SK-N-SH (cell line): Measurements from ENCODE around the gene CALCR. TPM values are rescaled to one million over a fixed set of nuclear protein-coding genes. Genes with fewer than 3 reads are reported as not detected.

Experiments
- CTCF ChIA-PET: fragments of 300-600, 350-600 bp; formaldehyde crosslinking; extraction: SDS; loops from one replicate; lab custom pipeline; 2021; lab: Yijun Ruan, JAX
- POLR2A ChIA-PET: fragments of 350-600 bp; sonication (Branson Sonifier 250); formaldehyde crosslinking; extraction: SDS; loops from one replicate; lab custom pipeline; 2020; ENCODE audit warnings: antibody characterized with exemption, inconsistent platforms; lab: Yijun Ruan, JAX
- DNase-seq: peaks from one replicate; pipeline ENCODE4 v3.0.0; 2012
- H2AFZ ChIP-seq: fragments of 200-600 bp; sonication (generic); 2 replicates; pipeline ENCODE4 v1.8.1; 2016; ENCODE audit warnings: antibody characterized with exemption, mild to moderate bottlenecking, low read depth
- H3F3A ChIP-seq: fragments of 200-600 bp; sonication (generic); replicated peaks from 2 replicates; pipeline ENCODE3; 2016; ENCODE audit warnings: antibody characterized with exemption, mild to moderate bottlenecking; ENCODE audit not compliant: insufficient read depth
- H3K27ac ChIP-seq, 2 experiments: fragments of 200-500 bp in 1 of 2; fragments of 200-600 bp in 1 of 2; sonication (Bioruptor generic) in 1 of 2; sonication (generic), shearing (Covaris generic) in 1 of 2; 2 replicates each; pipeline versions ENCODE4 v1.5.1 to v1.6.1; 2014 to 2016; ENCODE audit warnings: low read depth in 2 of 2, inconsistent platforms in 1 of 2, low read length in 1 of 2, mild to moderate bottlenecking in 1 of 2, mixed read lengths in 1 of 2
- H3K27me3 ChIP-seq: fragments of 200-600 bp; sonication (generic), shearing (Covaris generic); 2 replicates; pipeline ENCODE4 v1.6.1; 2016; ENCODE audit warnings: mixed run types; ENCODE audit not compliant: insufficient read depth
- H3K36me3 ChIP-seq, 2 experiments: fragments of 200-500 bp in 1 of 2; fragments of 200-600 bp in 1 of 2; sonication (Bioruptor generic) in 1 of 2; sonication (generic) in 1 of 2; replicated peaks in 1 of 2; 2 replicates each; pipeline versions ENCODE3 to v1.5.1; 2014 to 2016; ENCODE audit warnings: low read length in 1 of 2, mild to moderate bottlenecking in 1 of 2; ENCODE audit not compliant: insufficient read depth in 2 of 2, control insufficient read depth in 1 of 2
- H3K4me1 ChIP-seq, 2 experiments: fragments of 200-500 bp in 1 of 2; fragments of 200-600 bp in 1 of 2; sonication (Bioruptor generic) in 1 of 2; sonication (generic), shearing (Covaris generic) in 1 of 2; 2 replicates each; pipeline versions ENCODE4 v1.5.1 to v1.6.1; 2014 to 2016; ENCODE audit warnings: low read depth in 1 of 2, low read length in 1 of 2, mixed run types in 1 of 2; ENCODE audit not compliant: insufficient read depth in 2 of 2, control insufficient read depth in 1 of 2
- H3K4me2 ChIP-seq: fragments of 200-600 bp; sonication (generic), shearing (Covaris generic); 2 replicates; pipeline ENCODE4 v1.6.1; 2017; ENCODE audit warnings: mixed run types
- H3K4me3 ChIP-seq, 2 experiments: fragments of 200-500 bp in 1 of 2; fragments of 200-600 bp in 1 of 2; sonication (Bioruptor generic) in 1 of 2; sonication (generic), shearing (Covaris generic) in 1 of 2; 2 replicates each; pipeline versions ENCODE4 v1.5.1 to v1.8.1; 2014 to 2016; ENCODE audit warnings: low read depth in 2 of 2, inconsistent platforms in 1 of 2, low read length in 1 of 2, mild to moderate bottlenecking in 1 of 2, mixed read lengths in 1 of 2, moderate library complexity in 1 of 2
- H3K79me2 ChIP-seq: fragments of 200-600 bp; sonication (generic); 2 replicates; pipeline ENCODE4 v1.8.1; 2017; ENCODE audit warnings: mild to moderate bottlenecking; ENCODE audit not compliant: insufficient read depth
- H3K9ac ChIP-seq: fragments of 200-600 bp; sonication (generic); 2 replicates; pipeline ENCODE4 v1.6.1; 2017; ENCODE audit warnings: mixed run types
- H3K9me2 ChIP-seq: fragments of 200-600 bp; sonication (generic); 2 replicates; pipeline ENCODE4 v1.6.1; 2017; ENCODE audit warnings: mixed run types
- H3K9me3 ChIP-seq: fragments of 200-600 bp; sonication (generic); 2 replicates; pipeline ENCODE4 v1.6.1; 2017; ENCODE audit warnings: mixed run types, mild to moderate bottlenecking, moderate library complexity
- H4K20me1 ChIP-seq: fragments of 200-600 bp; sonication (generic); 2 replicates; pipeline ENCODE4 v1.6.1; 2017; ENCODE audit warnings: mild to moderate bottlenecking, mixed run types; ENCODE audit not compliant: insufficient read depth
- CHD2 ChIP-seq: fragments of 150-350 bp; IDR thresholded peaks from 2 replicates; pipeline ENCODE4 v1.6.1; 2018; ENCODE audit warnings: low read length; ENCODE audit not compliant: partially characterized antibody
- ELF1 ChIP-seq: IDR thresholded peaks from 2 replicates; pipeline ENCODE4 v1.4.0; 2012
- FOXJ3 ChIP-seq: sonication (generic); formaldehyde crosslinking; IDR thresholded peaks from 2 replicates; pipeline ENCODE4 v1.5.1; 2020; ENCODE audit warnings: mild to moderate bottlenecking, missing genetic modification reagents
- GABPA ChIP-seq: IDR thresholded peaks from 2 replicates; pipeline ENCODE4 v1.4.0; 2012; ENCODE audit warnings: low read depth, mild to moderate bottlenecking
- GATA2 ChIP-seq: sonication (generic); formaldehyde crosslinking; IDR thresholded peaks from 2 replicates; pipeline ENCODE4 v1.5.0; 2020; ENCODE audit warnings: mild to moderate bottlenecking, missing genetic modification reagents
- MXI1 ChIP-seq: IDR thresholded peaks from 2 replicates; pipeline ENCODE4 v1.6.1; 2012; ENCODE audit warnings: mild to moderate bottlenecking, low read depth, low read length, improper control_type of control experiment
- NFIC ChIP-seq: IDR thresholded peaks from 2 replicates; pipeline ENCODE4 v1.4.0; 2012; ENCODE audit warnings: borderline replicate concordance
- RXRA ChIP-seq: IDR thresholded peaks from 2 replicates; pipeline ENCODE4 v1.4.0; 2012; ENCODE audit warnings: low read depth, mild to moderate bottlenecking, borderline replicate concordance
- SMC3 ChIP-seq: IDR thresholded peaks from 2 replicates; pipeline ENCODE4 v1.6.1; 2012; ENCODE audit warnings: low read depth, low read length, improper control_type of control experiment
- TAF1 ChIP-seq: IDR thresholded peaks from 2 replicates; pipeline ENCODE4 v1.6.1; 2012; ENCODE audit warnings: low read depth, mild to moderate bottlenecking, low read length, moderate library complexity, borderline replicate concordance
- TCF12 ChIP-seq: IDR thresholded peaks from 2 replicates; pipeline ENCODE4 v1.4.0; 2012
- TEAD4 ChIP-seq: IDR thresholded peaks from 2 replicates; pipeline ENCODE4 v1.4.0; 2012; ENCODE audit warnings: mild to moderate bottlenecking, borderline replicate concordance; ENCODE audit not compliant: insufficient read depth
- YY1 ChIP-seq: IDR thresholded peaks from 2 replicates; pipeline ENCODE4 v1.4.0; 2012; ENCODE audit warnings: low read depth, mild to moderate bottlenecking
- WGBS: methylation state at CpG from one replicate; pipeline ENCODE4 v1.1.6; 2017; ENCODE audit warnings: low lambda C conversion rate; 5-methylcytosine and 5-hydroxymethylcytosine counted together
- polyA plus RNA-seq, 3 experiments: library from polyadenylated mRNA; depleted of rRNA; stranded (reverse); fragments of >200 nt; gene quantifications; 2 replicates each; pipeline ENCODE4 v1.2.3, GENCODE V29; 2012
- TF ChIP-seq, protein P1 (sequence below): fragments of 150-350 bp; IDR thresholded peaks from 2 replicates; pipeline ENCODE4 v1.6.1; 2017; ENCODE audit warnings: antibody characterized with exemption, low read length, low read depth, borderline replicate concordance
- TF ChIP-seq, protein P2 (sequence below): IDR thresholded peaks from 2 replicates; pipeline ENCODE4 v1.4.0; 2012; ENCODE audit warnings: low read depth, borderline replicate concordance
- TF ChIP-seq, protein P3 (sequence below): IDR thresholded peaks from 2 replicates; pipeline ENCODE4 v1.4.0; 2012; ENCODE audit warnings: low read depth, borderline replicate concordance
- TF ChIP-seq, protein P4 (sequence below): fragments of 200-600 bp; sonication (generic); IDR thresholded peaks from 2 replicates; pipeline ENCODE4 v1.6.1; 2017; ENCODE audit warnings: antibody characterized with exemption, mild to moderate bottlenecking, moderate library complexity
- TF ChIP-seq, protein P5 (sequence below): IDR thresholded peaks from 2 replicates; pipeline ENCODE4; 2012

Gene CALCR
- polyA plus RNA-seq, 1 of the 3 experiments (the other 2 are of a cell fraction), result 0.12 TPM

DNA sequence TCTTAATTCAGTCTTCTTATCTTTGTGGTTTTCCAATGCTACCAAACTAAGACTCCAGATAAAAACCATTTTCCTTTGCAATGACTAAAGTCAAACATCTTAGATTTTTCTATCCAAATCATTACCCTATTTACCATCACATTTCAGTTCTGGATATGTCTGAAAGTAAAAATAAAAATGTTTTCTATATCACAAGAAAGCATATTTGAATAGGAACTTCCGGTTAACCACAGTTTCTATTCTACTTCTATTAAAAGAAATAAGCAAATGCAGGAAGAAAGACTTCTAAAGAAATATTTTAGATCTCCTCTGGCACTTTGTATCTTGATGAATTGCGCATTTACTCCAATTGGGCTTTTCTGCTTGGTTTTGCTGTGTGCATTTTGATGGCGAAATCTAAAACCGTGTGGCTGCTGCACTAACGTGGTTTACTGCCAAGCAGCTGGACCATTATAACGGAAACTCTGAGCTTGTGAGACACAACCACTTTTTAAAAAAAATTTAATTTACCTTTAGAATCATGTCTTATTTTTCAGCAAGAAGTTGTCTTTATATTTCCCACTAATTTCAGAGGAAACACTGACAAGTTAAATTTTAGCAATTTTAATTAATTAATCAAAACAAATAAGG is 196.3 kb downstream of the CALCR start:
- peaks cover 14% of the 10 kb centered on the region for H3K27me3 ChIP-seq
- no peaks in the 10 kb centered on the region for H3F3A ChIP-seq
- H3K27ac ChIP-seq, result no peak overlapping the region
- no peaks in the 10 kb centered on the region for H3K9me2 ChIP-seq
- ChIA-PET POLR2A (no interaction called here), CTCF (interaction anchor here (0.7 to 4.8 kb wide), 3 partner anchors 48 to 1654 kb away, joined by 3 to 29 read pairs (median 3); no protein-coding TSS in a partner anchor)
- H3K4me3 ChIP-seq, result no peak overlapping the region
- H3K9ac ChIP-seq, result no peak overlapping the region
- no peaks in the 10 kb centered on the region for H4K20me1 ChIP-seq
- no peaks in the 10 kb centered on the region for H3K36me3 ChIP-seq
- no peaks in the 10 kb centered on the region for H3K79me2 ChIP-seq
- H2AFZ ChIP-seq, result peak overlapping the region; percentile 37; the same call in 1 of the 2 replicates
- H3K9me3 ChIP-seq, result no peaks in the 10 kb centered on the region
- H3K4me2 ChIP-seq, result no peak overlapping the region
- DNase-seq, result no peak
- WGBS, result 20% methylated on average over 6 of the region's 6 CpGs
- no peaks in the 10 kb centered on the region; a peak in 1 of 4 replicates for H3K4me1 ChIP-seq
- TF ChIP-seq RXRA, result no peak
- TF ChIP-seq, protein P1, sequence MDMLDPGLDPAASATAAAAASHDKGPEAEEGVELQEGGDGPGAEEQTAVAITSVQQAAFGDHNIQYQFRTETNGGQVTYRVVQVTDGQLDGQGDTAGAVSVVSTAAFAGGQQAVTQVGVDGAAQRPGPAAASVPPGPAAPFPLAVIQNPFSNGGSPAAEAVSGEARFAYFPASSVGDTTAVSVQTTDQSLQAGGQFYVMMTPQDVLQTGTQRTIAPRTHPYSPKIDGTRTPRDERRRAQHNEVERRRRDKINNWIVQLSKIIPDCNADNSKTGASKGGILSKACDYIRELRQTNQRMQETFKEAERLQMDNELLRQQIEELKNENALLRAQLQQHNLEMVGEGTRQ, result no peak
- TF ChIP-seq TEAD4, result no peak
- no peak for TF ChIP-seq CHD2
- no peak for TF ChIP-seq FOXJ3 (CRISPR knock-in tag)
- TF ChIP-seq SMC3, result no peak

DNA sequence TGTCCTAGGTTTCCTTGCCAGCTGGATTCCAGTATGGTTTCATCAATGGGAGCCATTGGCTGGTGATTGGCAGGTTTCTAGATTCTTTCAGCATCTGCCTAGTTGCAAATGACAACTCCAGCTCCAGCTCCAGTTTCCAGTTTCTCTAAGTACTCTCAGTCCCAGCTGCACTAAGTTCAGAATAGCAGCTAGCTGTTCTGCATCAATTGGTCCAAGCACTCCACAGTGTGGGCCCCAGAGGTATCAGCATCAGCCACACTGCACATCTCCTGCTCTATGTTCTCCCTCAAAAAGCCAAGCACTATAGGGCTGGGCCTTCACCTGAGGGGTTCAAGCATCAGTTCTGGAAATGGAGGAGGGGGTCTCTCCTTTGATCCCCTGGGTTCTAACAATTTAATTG is 198.9 kb downstream of the CALCR start:
- Histone ChIP-seq H3F3A (no peaks in the 10 kb centered on the region), H3K36me3 (no peaks in the 10 kb centered on the region), H3K4me1 (no peaks in the 10 kb centered on the region; a peak in 1 of 4 replicates), H3K27me3 (peaks cover 9% of the 10 kb centered on the region), H3K4me2 (no peak overlapping the region), H3K4me3 (no peak overlapping the region), H3K9me3 (no peaks in the 10 kb centered on the region), H3K27ac (no peak overlapping the region), H3K9ac (no peak overlapping the region), H2AFZ (no peak overlapping the region), H3K79me2 (no peaks in the 10 kb centered on the region), H4K20me1 (no peaks in the 10 kb centered on the region), H3K9me2 (no peaks in the 10 kb centered on the region)
- POLR2A ChIA-PET, result no interaction called here
- no peak for DNase-seq
- CTCF ChIA-PET, result interaction anchor here (1.0 to 4.8 kb wide), 6 partner anchors 16 to 1023 kb away, joined by 3 to 29 read pairs (median 11); no protein-coding TSS in a partner anchor
- TF ChIP-seq, protein P2, sequence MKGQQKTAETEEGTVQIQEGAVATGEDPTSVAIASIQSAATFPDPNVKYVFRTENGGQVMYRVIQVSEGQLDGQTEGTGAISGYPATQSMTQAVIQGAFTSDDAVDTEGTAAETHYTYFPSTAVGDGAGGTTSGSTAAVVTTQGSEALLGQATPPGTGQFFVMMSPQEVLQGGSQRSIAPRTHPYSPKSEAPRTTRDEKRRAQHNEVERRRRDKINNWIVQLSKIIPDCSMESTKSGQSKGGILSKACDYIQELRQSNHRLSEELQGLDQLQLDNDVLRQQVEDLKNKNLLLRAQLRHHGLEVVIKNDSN, result no peak
- TF ChIP-seq, protein P3, sequence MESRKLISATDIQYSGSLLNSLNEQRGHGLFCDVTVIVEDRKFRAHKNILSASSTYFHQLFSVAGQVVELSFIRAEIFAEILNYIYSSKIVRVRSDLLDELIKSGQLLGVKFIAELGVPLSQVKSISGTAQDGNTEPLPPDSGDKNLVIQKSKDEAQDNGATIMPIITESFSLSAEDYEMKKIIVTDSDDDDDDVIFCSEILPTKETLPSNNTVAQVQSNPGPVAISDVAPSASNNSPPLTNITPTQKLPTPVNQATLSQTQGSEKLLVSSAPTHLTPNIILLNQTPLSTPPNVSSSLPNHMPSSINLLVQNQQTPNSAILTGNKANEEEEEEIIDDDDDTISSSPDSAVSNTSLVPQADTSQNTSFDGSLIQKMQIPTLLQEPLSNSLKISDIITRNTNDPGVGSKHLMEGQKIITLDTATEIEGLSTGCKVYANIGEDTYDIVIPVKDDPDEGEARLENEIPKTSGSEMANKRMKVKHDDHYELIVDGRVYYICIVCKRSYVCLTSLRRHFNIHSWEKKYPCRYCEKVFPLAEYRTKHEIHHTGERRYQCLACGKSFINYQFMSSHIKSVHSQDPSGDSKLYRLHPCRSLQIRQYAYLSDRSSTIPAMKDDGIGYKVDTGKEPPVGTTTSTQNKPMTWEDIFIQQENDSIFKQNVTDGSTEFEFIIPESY, result no peak
- TF ChIP-seq YY1 (no peak), GATA2 (no peak), NFIC (no peak), TAF1 (no peak), MXI1 (no peak), TCF12 (no peak), FOXJ3 (CRISPR knock-in tag) (no peak), ELF1 (no peak), GABPA (no peak), CHD2 (no peak), RXRA (no peak)
- TF ChIP-seq, protein P4, sequence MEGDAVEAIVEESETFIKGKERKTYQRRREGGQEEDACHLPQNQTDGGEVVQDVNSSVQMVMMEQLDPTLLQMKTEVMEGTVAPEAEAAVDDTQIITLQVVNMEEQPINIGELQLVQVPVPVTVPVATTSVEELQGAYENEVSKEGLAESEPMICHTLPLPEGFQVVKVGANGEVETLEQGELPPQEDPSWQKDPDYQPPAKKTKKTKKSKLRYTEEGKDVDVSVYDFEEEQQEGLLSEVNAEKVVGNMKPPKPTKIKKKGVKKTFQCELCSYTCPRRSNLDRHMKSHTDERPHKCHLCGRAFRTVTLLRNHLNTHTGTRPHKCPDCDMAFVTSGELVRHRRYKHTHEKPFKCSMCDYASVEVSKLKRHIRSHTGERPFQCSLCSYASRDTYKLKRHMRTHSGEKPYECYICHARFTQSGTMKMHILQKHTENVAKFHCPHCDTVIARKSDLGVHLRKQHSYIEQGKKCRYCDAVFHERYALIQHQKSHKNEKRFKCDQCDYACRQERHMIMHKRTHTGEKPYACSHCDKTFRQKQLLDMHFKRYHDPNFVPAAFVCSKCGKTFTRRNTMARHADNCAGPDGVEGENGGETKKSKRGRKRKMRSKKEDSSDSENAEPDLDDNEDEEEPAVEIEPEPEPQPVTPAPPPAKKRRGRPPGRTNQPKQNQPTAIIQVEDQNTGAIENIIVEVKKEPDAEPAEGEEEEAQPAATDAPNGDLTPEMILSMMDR, result no peak
- TF ChIP-seq, protein P5, sequence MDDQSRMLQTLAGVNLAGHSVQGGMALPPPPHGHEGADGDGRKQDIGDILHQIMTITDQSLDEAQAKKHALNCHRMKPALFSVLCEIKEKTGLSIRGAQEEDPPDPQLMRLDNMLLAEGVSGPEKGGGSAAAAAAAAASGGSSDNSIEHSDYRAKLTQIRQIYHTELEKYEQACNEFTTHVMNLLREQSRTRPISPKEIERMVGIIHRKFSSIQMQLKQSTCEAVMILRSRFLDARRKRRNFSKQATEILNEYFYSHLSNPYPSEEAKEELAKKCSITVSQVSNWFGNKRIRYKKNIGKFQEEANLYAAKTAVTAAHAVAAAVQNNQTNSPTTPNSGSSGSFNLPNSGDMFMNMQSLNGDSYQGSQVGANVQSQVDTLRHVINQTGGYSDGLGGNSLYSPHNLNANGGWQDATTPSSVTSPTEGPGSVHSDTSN, result no peak
